NCI-H82 (cell line): Measurements from ENCODE around the gene NUAK2.
"Not testable (repeated sequence)": the region's sequence is repeated elsewhere in the genome, so short reads cannot be mapped to it uniquely, and the experiment has no call there.

Experiments
- DNase-seq: peaks from one replicate; lab custom pipeline; 2025; lab: John Stamatoyannopoulos, UW

The NUAK2 gene

GRCh38 chr1:205297546-205298177 lies 23.9 kb downstream of the NUAK2 start:
- DNase-seq, result not testable (repeated sequence)

GRCh38 chr1:205296154-205296553 lies 25.4 kb downstream of the NUAK2 start:
- no peak for DNase-seq

- no peak for DNase-seq
These were observed 26.6 kb downstream of the NUAK2 start for GRCh38 chr1:205294934-205295333.

- peak; percentile 40 for DNase-seq
These were observed 27.2 kb downstream of the NUAK2 start for GRCh38 chr1:205294175-205294917.

GRCh38 chr1:205293350-205294074 lies 28.0 kb downstream of the NUAK2 start:
- no peak for DNase-seq

GRCh38 chr1:205291596-205291995 lies 29.9 kb downstream of the NUAK2 start:
- DNase-seq, result no peak

GRCh38 chr1:205287767-205288559 lies 33.6 kb downstream of the NUAK2 start:
- DNase-seq, result no peak

- no peak for DNase-seq
These were observed 34.5 kb downstream of the NUAK2 start for GRCh38 chr1:205287076-205287475.

- DNase-seq, result no peak
These were observed 35.1 kb downstream of the NUAK2 start for GRCh38 chr1:205286335-205286950.

GRCh38 chr1:205285381-205286101 lies 36.0 kb downstream of the NUAK2 start:
- no peak for DNase-seq

GRCh38 chr1:205284420-205285144 lies 37.0 kb downstream of the NUAK2 start:
- peak; percentile 80 for DNase-seq

GRCh38 chr1:205283270-205284147 lies 38.0 kb downstream of the NUAK2 start:
- no peak for DNase-seq

- DNase-seq, result not testable (repeated sequence)
These were observed 40.7 kb downstream of the NUAK2 start for GRCh38 chr1:205280666-205281395.

- no peak for DNase-seq
These were observed 41.6 kb downstream of the NUAK2 start for GRCh38 chr1:205279986-205280385.

- DNase-seq, result no peak
These were observed 44.9 kb downstream of the NUAK2 start for GRCh38 chr1:205276689-205277065.

GRCh38 chr1:205275916-205276688 lies 45.4 kb downstream of the NUAK2 start:
- no peak for DNase-seq

- no peak for DNase-seq
These were observed 46.4 kb downstream of the NUAK2 start for GRCh38 chr1:205275133-205275532.
